Natural killer cell (primary cell): ENCODE data around the gene PIGV. TPM values are rescaled to one million over a fixed set of nuclear protein-coding genes. Genes with fewer than 3 reads are reported as not detected.

ENCODE experiments used
- ATAC-seq, 3 donors: fragments of 150-1000 bp in 2 of 3; fragments of 200-7000 bp in 1 of 3; cut with Tn5 transposase; 1 replicate in 1 of 3; 2 replicates in 2 of 3; pipeline ENCODE4 v1.10.0; 2021; ENCODE audit warnings: mild to moderate bottlenecking in 2 of 3, moderate library complexity in 2 of 3
- DNase-seq, 2 donors: peaks; one replicate each; pipeline versions ENCODE4 v3.0.0 to v3.0.0-alpha.2; 2013 to 2021; ENCODE audit warnings: mixed read lengths in 1 of 2
- H3K27ac ChIP-seq: one replicate; pipeline ENCODE4 v1.5.1; 2013; ENCODE audit warnings: mild to moderate bottlenecking, low read length
- H3K27me3 ChIP-seq: one replicate; pipeline ENCODE4 v1.6.1; 2013; ENCODE audit warnings: low read length; ENCODE audit not compliant: control insufficient read depth, insufficient read depth
- H3K36me3 ChIP-seq: one replicate; pipeline ENCODE4 v1.6.1; 2013; ENCODE audit warnings: low read length; ENCODE audit not compliant: control insufficient read depth, insufficient read depth
- H3K4me1 ChIP-seq: one replicate; pipeline ENCODE4 v1.6.1; 2013; ENCODE audit warnings: low read length; ENCODE audit not compliant: control insufficient read depth, insufficient read depth
- H3K4me3 ChIP-seq: one replicate; pipeline ENCODE4 v1.5.1; 2013; ENCODE audit warnings: low read length
- H3K9me3 ChIP-seq: one replicate; pipeline ENCODE4 v1.6.1; 2013; ENCODE audit warnings: low read length; ENCODE audit not compliant: control insufficient read depth, insufficient read depth
- H3K27ac Mint-ChIP-seq, 2 donors: one replicate each; pipeline ENCODE4 v1.8.0; 2022; ENCODE audit warnings: mild to moderate bottlenecking in 2 of 2, mixed read lengths in 2 of 2, moderate library complexity in 1 of 2
- H3K27me3 Mint-ChIP-seq, 2 donors: one replicate each; pipeline ENCODE4 v1.8.0; 2022; ENCODE audit warnings: low read depth in 2 of 2, mixed read lengths in 2 of 2
- H3K36me3 Mint-ChIP-seq: one replicate; pipeline ENCODE4 v1.8.0; 2022; ENCODE audit warnings: mixed read lengths
- H3K4me1 Mint-ChIP-seq, 2 donors: one replicate each; pipeline ENCODE4 v1.8.0; 2022; ENCODE audit warnings: mixed read lengths in 2 of 2
- H3K4me3 Mint-ChIP-seq: one replicate; pipeline ENCODE4 v1.8.0; 2022; ENCODE audit warnings: mild to moderate bottlenecking, moderate library complexity, mixed read lengths
- H3K9me3 Mint-ChIP-seq, 2 donors: one replicate each; pipeline ENCODE4 v1.8.0; 2022; ENCODE audit warnings: mixed read lengths in 2 of 2
- WGBS: methylation state at CpG from one replicate; pipeline ENCODE4 v1.1.7; 2013; ENCODE audit warnings: missing lambda C conversion rate; ENCODE audit not compliant: insufficient coverage; 5-methylcytosine and 5-hydroxymethylcytosine counted together
- intact Hi-C: fragments of 100-400 bp; cut with micrococcal nuclease; formaldehyde crosslinking; loops from one replicate; pipeline ENCODE4 v1.14.2; 2022
- total RNA-seq, 4 donors: library from RNA; stranded (reverse); fragments of 120-200 nt in 1 of 4; gene quantifications; one replicate each; pipeline versions ENCODE4 v1.2.3 to v1.2.4, GENCODE V29; 2013 to 2022
- TF ChIP-seq, protein P1 (sequence below): fragments of 200-600 bp; IDR thresholded peaks from one replicate; pipeline ENCODE4 v1.8.0; 2022; ENCODE audit warnings: antibody characterized with exemption

Gene PIGV
- total RNA-seq, 3 donors from 2014 or later (not counting 1 experiment from before 2014, with no cell fraction given), result 23.1 to 35.2 (median 30.3) TPM

DNA sequence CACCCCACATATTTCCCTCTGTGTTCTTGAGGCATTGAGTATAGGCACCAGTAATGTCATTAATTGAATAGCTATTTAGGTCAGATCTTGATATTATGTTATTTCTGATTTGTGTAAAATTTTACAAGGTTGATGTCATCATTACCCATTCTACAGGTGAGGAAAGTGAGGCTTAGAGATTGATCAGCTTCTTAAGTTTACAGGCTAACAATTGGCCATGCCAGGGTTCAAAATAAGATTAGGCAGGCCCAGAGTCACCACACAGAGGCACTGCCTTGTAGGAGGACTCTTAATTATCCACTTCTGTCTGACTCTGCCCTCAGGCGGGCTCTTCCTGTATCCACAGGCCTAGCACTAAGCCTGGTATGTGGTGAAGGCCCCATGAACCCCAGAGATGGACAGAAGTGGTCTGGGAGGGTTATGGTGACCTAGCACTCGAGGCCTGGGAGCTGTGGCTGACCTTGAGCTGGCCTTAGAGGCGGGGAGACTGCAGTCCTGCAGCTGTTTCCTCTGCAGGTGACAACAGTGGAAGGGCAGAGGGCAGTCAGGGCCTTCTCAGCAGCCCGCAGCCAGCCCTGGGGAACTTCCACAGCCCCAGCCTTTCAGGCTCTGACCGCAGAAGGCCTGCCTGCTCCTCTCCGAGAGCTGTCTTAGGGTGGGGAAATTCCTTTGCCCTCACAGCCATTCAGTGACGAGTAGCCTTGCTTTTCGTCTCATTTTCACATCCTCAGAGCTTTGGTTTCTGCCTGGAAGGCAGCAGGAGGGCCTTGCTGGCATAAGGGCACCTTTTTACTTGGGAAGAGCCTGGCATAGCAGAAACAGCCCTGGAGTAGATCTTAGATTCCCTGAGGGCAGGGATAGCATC, 51.0 kb downstream of the PIGV start:
- H3K27ac ChIP-seq, result peak overlapping the region; percentile 75
- H3K4me1 ChIP-seq, result peaks cover 32% of the 10 kb centered on the region
- TF ChIP-seq, protein P1, sequence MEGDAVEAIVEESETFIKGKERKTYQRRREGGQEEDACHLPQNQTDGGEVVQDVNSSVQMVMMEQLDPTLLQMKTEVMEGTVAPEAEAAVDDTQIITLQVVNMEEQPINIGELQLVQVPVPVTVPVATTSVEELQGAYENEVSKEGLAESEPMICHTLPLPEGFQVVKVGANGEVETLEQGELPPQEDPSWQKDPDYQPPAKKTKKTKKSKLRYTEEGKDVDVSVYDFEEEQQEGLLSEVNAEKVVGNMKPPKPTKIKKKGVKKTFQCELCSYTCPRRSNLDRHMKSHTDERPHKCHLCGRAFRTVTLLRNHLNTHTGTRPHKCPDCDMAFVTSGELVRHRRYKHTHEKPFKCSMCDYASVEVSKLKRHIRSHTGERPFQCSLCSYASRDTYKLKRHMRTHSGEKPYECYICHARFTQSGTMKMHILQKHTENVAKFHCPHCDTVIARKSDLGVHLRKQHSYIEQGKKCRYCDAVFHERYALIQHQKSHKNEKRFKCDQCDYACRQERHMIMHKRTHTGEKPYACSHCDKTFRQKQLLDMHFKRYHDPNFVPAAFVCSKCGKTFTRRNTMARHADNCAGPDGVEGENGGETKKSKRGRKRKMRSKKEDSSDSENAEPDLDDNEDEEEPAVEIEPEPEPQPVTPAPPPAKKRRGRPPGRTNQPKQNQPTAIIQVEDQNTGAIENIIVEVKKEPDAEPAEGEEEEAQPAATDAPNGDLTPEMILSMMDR, result no peak
- no peaks in the 10 kb centered on the region for H3K27me3 ChIP-seq
- Mint-ChIP-seq H3K27ac (peak overlapping the region; percentile 77 to 78), H3K27me3 (no peaks in the 10 kb centered on the region), H3K4me1 (peaks cover 20 to 28% of the 10 kb centered on the region in 2 donors), H3K4me3 (no peak overlapping the region), H3K9me3 (no peaks in the 10 kb centered on the region), H3K36me3 (no peaks in the 10 kb centered on the region)
- WGBS, result 53% methylated on average over 8 of the region's 8 CpGs
- peak; percentile 82 to 88 (median 85) for ATAC-seq
- H3K4me3 ChIP-seq, result no peak overlapping the region
- H3K36me3 ChIP-seq, result peaks cover 66% of the 10 kb centered on the region
- DNase-seq, result peak in 1 of 2 donors; percentile 85
- no peaks in the 10 kb centered on the region for H3K9me3 ChIP-seq
- intact Hi-C loops, result no loop called here

DNA sequence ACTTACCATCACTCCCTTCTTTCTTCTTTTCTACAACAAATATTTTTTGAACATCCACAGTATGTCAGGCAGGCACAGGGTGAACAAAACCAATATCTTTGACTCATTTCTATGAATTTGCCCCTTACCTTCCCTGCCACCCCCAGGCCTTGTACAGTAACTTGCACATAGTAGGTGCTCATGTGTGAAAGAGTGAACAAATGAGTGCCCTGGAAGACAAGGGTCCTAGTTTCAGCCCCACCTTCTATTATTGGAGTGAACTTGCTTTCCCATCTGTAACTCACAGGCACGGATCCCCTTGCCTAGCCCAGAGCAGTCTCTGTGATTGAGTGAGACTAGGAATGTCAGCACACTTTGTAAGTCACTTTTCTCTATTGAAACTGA, 51.6 kb downstream of the PIGV start:
- Mint-ChIP-seq H3K36me3 (no peaks in the 10 kb centered on the region), H3K27me3 (no peaks in the 10 kb centered on the region), H3K4me3 (no peak overlapping the region), H3K27ac (peak overlapping the region; percentile 77 to 78), H3K4me1 (peaks cover 14 to 22% of the 10 kb centered on the region in 2 donors), H3K9me3 (no peaks in the 10 kb centered on the region)
- intact Hi-C loops, result no loop called here
- Histone ChIP-seq H3K4me1 (peaks cover 25% of the 10 kb centered on the region), H3K27ac (peak overlapping the region; percentile 75), H3K9me3 (no peaks in the 10 kb centered on the region), H3K36me3 (peaks cover 64% of the 10 kb centered on the region), H3K27me3 (no peaks in the 10 kb centered on the region), H3K4me3 (no peak overlapping the region)
- DNase-seq (no peak), ATAC-seq (no peak)
- TF ChIP-seq, protein P1, result no peak
- 89% methylated on average over 1 of the region's 1 CpG for WGBS

DNA sequence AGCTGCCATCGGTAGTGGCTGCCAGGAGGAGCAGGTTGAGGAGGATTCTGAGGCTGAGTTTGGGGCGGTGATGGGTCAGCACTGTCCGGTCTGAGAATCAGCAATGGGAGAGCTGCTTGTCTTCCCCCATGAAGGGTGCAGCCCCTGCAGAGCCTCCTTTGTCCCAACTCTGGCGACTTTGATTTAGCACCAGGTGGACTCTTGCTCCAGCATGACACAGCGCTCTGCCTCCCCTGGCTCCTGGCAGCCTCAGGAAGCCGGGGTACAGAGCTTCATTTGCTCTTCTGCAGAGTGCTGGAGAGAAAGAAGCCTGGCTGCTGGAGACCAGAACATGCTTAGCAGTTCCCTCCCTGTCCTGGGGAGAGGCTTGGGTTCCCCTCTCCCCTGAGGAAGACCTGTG, 52.0 kb downstream of the PIGV start:
- intact Hi-C loops, result no loop called here
- TF ChIP-seq, protein P1, result no peak
- DNase-seq (no peak), ATAC-seq (no peak)
- 82% methylated on average over 6 of the region's 6 CpGs for WGBS
- Histone ChIP-seq H3K27ac (peak overlapping the region; percentile 75), H3K4me3 (no peak overlapping the region), H3K27me3 (no peaks in the 10 kb centered on the region), H3K9me3 (no peaks in the 10 kb centered on the region), H3K36me3 (peaks cover 62% of the 10 kb centered on the region), H3K4me1 (peaks cover 21% of the 10 kb centered on the region)
- peak overlapping the region; percentile 77 to 78 for H3K27ac Mint-ChIP-seq
- H3K36me3 Mint-ChIP-seq, result no peaks in the 10 kb centered on the region
- H3K9me3 Mint-ChIP-seq, result no peaks in the 10 kb centered on the region
- no peak overlapping the region for H3K4me3 Mint-ChIP-seq
- peaks cover 9 to 17% of the 10 kb centered on the region in 2 donors for H3K4me1 Mint-ChIP-seq
- no peaks in the 10 kb centered on the region for H3K27me3 Mint-ChIP-seq
